ENCODE results near the gene SETD2. TPM values are rescaled to one million over a fixed set of nuclear protein-coding genes. Genes with fewer than 3 reads are reported as not detected.
A peak's percentile ranks its signal among the peaks of the same experiment; 100 is the strongest.

Gene SETD2
- total and polyA plus RNA-seq, 2 donors (not counting 1 experiment from before 2014, with no cell fraction given), result 22.6 to 91.4 TPM

DNA sequence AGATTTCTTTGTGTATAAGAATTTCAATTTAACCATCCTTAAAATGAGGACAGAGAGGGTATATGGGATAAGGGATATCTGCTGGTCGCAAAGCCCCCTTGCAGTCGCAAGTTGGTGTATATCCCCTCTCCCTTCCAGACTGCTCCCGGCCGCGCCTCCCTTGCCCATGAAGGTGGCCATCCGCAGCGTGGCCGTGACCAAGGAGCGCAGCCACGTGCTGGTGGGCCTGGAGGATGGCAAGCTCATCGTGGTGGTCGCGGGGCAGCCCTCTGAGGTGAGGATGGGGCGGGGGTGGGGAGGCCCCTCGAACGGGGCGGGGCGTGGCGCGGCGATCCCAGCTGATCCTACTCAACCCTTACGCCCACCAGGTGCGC lies 155.1 kb downstream of the SETD2 start:
- DNase-seq (no peak), ATAC-seq (ENCODE audit: low read depth) (no peak)
- no peaks in the 10 kb centered on the region for H3K27me3 Mint-ChIP-seq
- Histone ChIP-seq H3K9ac (ENCODE audit: low read length) (peak overlapping the region; percentile 82), H3K4me1 (ENCODE audit: control insufficient read depth in 2 of 2, insufficient read depth in 2 of 2, low read length in 2 of 2) (peaks cover 6 to 17% of the 10 kb centered on the region in 2 donors), H3K27ac (ENCODE audit: low read length in 2 of 2) (peak overlapping the region in 1 of 2 donors; percentile 28), H4K20me1 (ENCODE audit: control insufficient read depth, insufficient read depth, low read length, poor library complexity, severe bottlenecking) (no peaks in the 10 kb centered on the region), H3K9me3 (ENCODE audit: control extremely low read depth in 1 of 3, control insufficient read depth in 2 of 3, insufficient read depth in 1 of 3, low read length in 2 of 3) (no peaks in the 10 kb centered on the region), H3K4me2 (replicated peaks; ENCODE audit: low read depth, low read length, poor library complexity, severe bottlenecking) (peak overlapping the region; percentile 93), H3K79me2 (ENCODE audit: control insufficient read depth, insufficient read depth, low read length) (no peaks in the 10 kb centered on the region), H2AFZ (ENCODE audit: insufficient read depth, low read depth, low read length, poor library complexity, severe bottlenecking) (peak overlapping the region; percentile 82), H3K4me3 (ENCODE audit: control extremely low read depth in 1 of 5, extremely low read depth in 1 of 5, insufficient read depth in 1 of 5, low read depth in 2 of 5, low read length in 4 of 5) (peak overlapping the region in 4 of 5 experiments; percentile 50 to 68 (median 64)), H3K36me3 (replicated peaks in 1 of 2; ENCODE audit: control extremely low read depth in 1 of 2, control insufficient read depth in 1 of 2, extremely low read depth in 1 of 2, insufficient read depth in 2 of 2, low read length in 1 of 2) (peaks cover 0 to 26% of the 10 kb centered on the region in 2 experiments), H3K27me3 (replicated peaks in 1 of 4; ENCODE audit: control extremely low read depth in 1 of 4, control insufficient read depth in 3 of 4, insufficient read depth in 4 of 4, low read length in 3 of 4) (no peaks in the 10 kb centered on the region)
- H3K4me3 Mint-ChIP-seq, result peak overlapping the region; percentile 79
- TF ChIP-seq EZH2 (IDR thresholded peaks at IDR 0.05; ENCODE audit: borderline replicate concordance, insufficient read depth, low read depth, low read length, poor library complexity, severe bottlenecking), result no peak
- H3K4me1 Mint-ChIP-seq, result peaks cover 10% of the 10 kb centered on the region
- CTCF ChIA-PET, result interaction anchor here (0.7 to 1.3 kb wide), 5 partner anchors 10 to 304 kb away, joined by 3 to 6 read pairs (median 3); no protein-coding TSS in a partner anchor
- 57% methylated on average over 11 of the region's 23 CpGs for WGBS (ENCODE audit: insufficient coverage)
- H3K9me3 Mint-ChIP-seq (ENCODE audit: insufficient read depth), result no peaks in the 10 kb centered on the region
- H3K27ac Mint-ChIP-seq, result no peak overlapping the region
- intact Hi-C loops (cut with micrococcal nuclease), result loop anchor here (1.0 to 5.0 kb wide), 4 partner anchors 8 to 317 kb away; partner anchors contain the start of genes ALS2CL, CCDC12 and SETD2
- POLR2A ChIA-PET, result interaction anchor here (1.0 to 1.9 kb wide), 3 partner anchors 10 to 33 kb away, joined by 4 to 6 read pairs (median 4); partner anchors contain the start of genes CCDC12 and NBEAL2

GRCh38 chr3:47008234-47008796 lies 155.6 kb downstream of the SETD2 start:
- H3K4me1 Mint-ChIP-seq, result peaks cover 10% of the 10 kb centered on the region
- no peaks in the 10 kb centered on the region for H3K27me3 Mint-ChIP-seq
- 99% methylated on average over 6 of the region's 13 CpGs for WGBS (ENCODE audit: insufficient coverage)
- peak overlapping the region; percentile 41 for H3K27ac Mint-ChIP-seq
- no peaks in the 10 kb centered on the region for H3K27me3 ChIP-seq (replicated peaks in 1 of 4; ENCODE audit: control extremely low read depth in 1 of 4, control insufficient read depth in 3 of 4, insufficient read depth in 4 of 4, low read length in 3 of 4)
- peak overlapping the region; percentile 82 for H3K9ac ChIP-seq (ENCODE audit: low read length)
- peak overlapping the region in 1 of 2 donors; percentile 28 for H3K27ac ChIP-seq (ENCODE audit: low read length in 2 of 2)
- H3K4me2 ChIP-seq (replicated peaks; ENCODE audit: low read depth, low read length, poor library complexity, severe bottlenecking), result peak overlapping the region; percentile 93
- no peaks in the 10 kb centered on the region for H3K9me3 ChIP-seq (ENCODE audit: control extremely low read depth in 1 of 3, control insufficient read depth in 2 of 3, insufficient read depth in 1 of 3, low read length in 2 of 3)
- no peaks in the 10 kb centered on the region for H4K20me1 ChIP-seq (ENCODE audit: control insufficient read depth, insufficient read depth, low read length, poor library complexity, severe bottlenecking)
- peaks cover 0 to 30% of the 10 kb centered on the region in 2 experiments for H3K36me3 ChIP-seq (replicated peaks in 1 of 2; ENCODE audit: control extremely low read depth in 1 of 2, control insufficient read depth in 1 of 2, extremely low read depth in 1 of 2, insufficient read depth in 2 of 2, low read length in 1 of 2)
- ATAC-seq (ENCODE audit: low read depth), result no peak
- intact Hi-C loops (cut with micrococcal nuclease), result loop anchor here (5.0 kb wide), 1 partner anchor 316 kb away; the partner anchor contains the start of gene ALS2CL
- peaks cover 6 to 17% of the 10 kb centered on the region in 2 donors for H3K4me1 ChIP-seq (ENCODE audit: control insufficient read depth in 2 of 2, insufficient read depth in 2 of 2, low read length in 2 of 2)
- POLR2A ChIA-PET, result interaction anchor here (1.9 kb wide), 1 partner anchor 28 kb away, joined by 6 read pairs; the partner anchor contains the start of gene NBEAL2
- DNase-seq, result peak; percentile 19
- CTCF ChIA-PET, result interaction anchor here (0.7 to 1.3 kb wide), 2 partner anchors 10 to 319 kb away, joined by 3 to 6 read pairs; no protein-coding TSS in a partner anchor
- peak overlapping the region; percentile 79 for H3K4me3 Mint-ChIP-seq
- H2AFZ ChIP-seq (ENCODE audit: insufficient read depth, low read depth, low read length, poor library complexity, severe bottlenecking), result no peak overlapping the region
- no peak overlapping the region for H3K4me3 ChIP-seq (ENCODE audit: control extremely low read depth in 1 of 5, extremely low read depth in 1 of 5, insufficient read depth in 1 of 5, low read depth in 2 of 5, low read length in 4 of 5)
- no peak for TF ChIP-seq EZH2 (IDR thresholded peaks at IDR 0.05; ENCODE audit: borderline replicate concordance, insufficient read depth, low read depth, low read length, poor library complexity, severe bottlenecking)
- TF ChIP-seq, protein P1, sequence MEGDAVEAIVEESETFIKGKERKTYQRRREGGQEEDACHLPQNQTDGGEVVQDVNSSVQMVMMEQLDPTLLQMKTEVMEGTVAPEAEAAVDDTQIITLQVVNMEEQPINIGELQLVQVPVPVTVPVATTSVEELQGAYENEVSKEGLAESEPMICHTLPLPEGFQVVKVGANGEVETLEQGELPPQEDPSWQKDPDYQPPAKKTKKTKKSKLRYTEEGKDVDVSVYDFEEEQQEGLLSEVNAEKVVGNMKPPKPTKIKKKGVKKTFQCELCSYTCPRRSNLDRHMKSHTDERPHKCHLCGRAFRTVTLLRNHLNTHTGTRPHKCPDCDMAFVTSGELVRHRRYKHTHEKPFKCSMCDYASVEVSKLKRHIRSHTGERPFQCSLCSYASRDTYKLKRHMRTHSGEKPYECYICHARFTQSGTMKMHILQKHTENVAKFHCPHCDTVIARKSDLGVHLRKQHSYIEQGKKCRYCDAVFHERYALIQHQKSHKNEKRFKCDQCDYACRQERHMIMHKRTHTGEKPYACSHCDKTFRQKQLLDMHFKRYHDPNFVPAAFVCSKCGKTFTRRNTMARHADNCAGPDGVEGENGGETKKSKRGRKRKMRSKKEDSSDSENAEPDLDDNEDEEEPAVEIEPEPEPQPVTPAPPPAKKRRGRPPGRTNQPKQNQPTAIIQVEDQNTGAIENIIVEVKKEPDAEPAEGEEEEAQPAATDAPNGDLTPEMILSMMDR (IDR thresholded peaks at IDR 0.05), result no peak
- H3K79me2 ChIP-seq (ENCODE audit: control insufficient read depth, insufficient read depth, low read length), result no peaks in the 10 kb centered on the region
- H3K9me3 Mint-ChIP-seq (ENCODE audit: insufficient read depth), result no peaks in the 10 kb centered on the region

All from B cell (primary cell).